Parathyroid adenoma (tissue), 2 donors: Measurements from ENCODE around the gene ZNF622.
"Not testable (repeated sequence)": the region's sequence is repeated elsewhere in the genome, so short reads cannot be mapped to it uniquely, and the experiment has no call there.

Experiments used
- H2AFZ ChIP-seq: fragments of 300-600 bp; sonication (generic); one replicate; pipeline ENCODE4 v1.7.0; 2017; ENCODE audit warnings: antibody characterized with exemption, mild to moderate bottlenecking
- H3K27ac ChIP-seq: fragments of 300-600 bp; sonication (generic); one replicate; pipeline ENCODE4 v1.7.0; 2017
- H3K27me3 ChIP-seq: fragments of 300-600 bp; sonication (generic); one replicate; pipeline ENCODE4 v1.7.0; 2017; ENCODE audit warnings: low read length; ENCODE audit not compliant: control insufficient read depth, insufficient read depth
- H3K36me3 ChIP-seq: fragments of 300-600 bp; sonication (generic); one replicate; pipeline ENCODE4 v1.7.0; 2017; ENCODE audit warnings: low read length; ENCODE audit not compliant: control insufficient read depth, insufficient read depth
- H3K4me1 ChIP-seq: fragments of 300-600 bp; sonication (generic); one replicate; pipeline ENCODE4 v1.7.0; 2017; ENCODE audit warnings: control low read depth
- H3K4me2 ChIP-seq: fragments of 300-600 bp; sonication (generic); one replicate; pipeline ENCODE4 v1.7.0; 2017; ENCODE audit warnings: low read length
- H3K4me3 ChIP-seq: fragments of 300-600 bp; sonication (generic); one replicate; pipeline ENCODE4 v1.7.0; 2017; ENCODE audit warnings: low read depth, low read length
- H3K79me2 ChIP-seq: fragments of 300-600 bp; sonication (generic); one replicate; pipeline ENCODE4 v1.7.0; 2017; ENCODE audit warnings: control low read depth
- H3K9ac ChIP-seq: fragments of 300-600 bp; sonication (generic); one replicate; pipeline ENCODE4 v1.7.0; 2017; ENCODE audit warnings: mild to moderate bottlenecking
- H3K9me3 ChIP-seq: fragments of 300-600 bp; sonication (generic); one replicate; pipeline ENCODE4 v1.7.0; 2017; ENCODE audit warnings: low read length; ENCODE audit not compliant: control insufficient read depth
- CTCF ChIP-seq: fragments of 300-600 bp; sonication (generic); IDR thresholded peaks from one replicate; pipeline ENCODE4 v1.7.0; 2017; ENCODE audit warnings: antibody characterized with exemption, mild to moderate bottlenecking
- donor health status: primary hyperparathyroidism.

Gene ZNF622

GRCh38 chr5:16482891-16483290 is 17.3 kb upstream of the ZNF622 start:
- TF ChIP-seq CTCF = no peak
- H3K79me2 ChIP-seq = peaks cover 14% of the 10 kb centered on the region
- no peak overlapping the region for H3K9ac ChIP-seq
- H3K36me3 ChIP-seq = no peaks in the 10 kb centered on the region
- H3K27ac ChIP-seq = no peak overlapping the region
- H3K9me3 ChIP-seq = no peaks in the 10 kb centered on the region
- no peaks in the 10 kb centered on the region for H3K4me1 ChIP-seq
- no peak overlapping the region for H3K4me2 ChIP-seq
- no peak overlapping the region for H2AFZ ChIP-seq
- no peak overlapping the region for H3K4me3 ChIP-seq
- no peaks in the 10 kb centered on the region for H3K27me3 ChIP-seq

DNA sequence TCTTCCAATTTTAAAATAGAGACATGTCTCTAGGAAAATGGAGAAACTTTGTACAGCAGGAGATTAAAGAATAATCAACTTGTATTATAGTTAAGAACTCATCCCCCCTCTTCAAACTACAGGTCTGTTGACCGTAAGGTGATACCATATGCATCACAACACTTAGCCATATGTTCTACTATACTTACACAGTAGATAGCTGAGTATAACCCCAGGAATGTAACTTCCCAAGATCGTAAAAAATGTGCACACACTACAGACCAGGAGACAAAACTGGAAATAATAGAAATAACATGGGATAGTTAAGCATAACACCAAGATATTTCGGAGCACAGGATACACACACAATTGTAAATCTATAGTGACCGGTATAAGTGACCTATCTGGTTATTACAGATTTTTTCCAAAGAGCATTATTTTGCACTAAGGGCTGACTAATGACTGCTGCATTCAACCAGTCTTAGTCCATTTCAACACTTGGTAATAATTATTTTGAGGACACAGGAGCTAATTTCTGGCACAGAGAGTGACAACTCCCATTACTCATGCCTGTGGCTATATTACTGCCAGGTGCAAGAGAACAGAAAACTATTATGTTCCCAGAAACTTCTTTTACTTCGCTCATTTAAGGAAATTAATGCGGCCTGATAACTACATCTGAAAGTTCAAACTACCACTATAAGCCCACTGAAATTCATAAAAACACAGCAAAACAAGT is 15.4 kb upstream of the ZNF622 start:
- Histone ChIP-seq H3K9ac (no peak overlapping the region), H3K4me2 (no peak overlapping the region), H3K9me3 (no peaks in the 10 kb centered on the region), H3K4me1 (no peaks in the 10 kb centered on the region), H3K4me3 (no peak overlapping the region), H2AFZ (no peak overlapping the region), H3K79me2 (peaks cover 10% of the 10 kb centered on the region), H3K27me3 (no peaks in the 10 kb centered on the region), H3K36me3 (no peaks in the 10 kb centered on the region), H3K27ac (no peak overlapping the region)
- TF ChIP-seq CTCF = no peak

GRCh38 chr5:16480144-16480543 is 14.5 kb upstream of the ZNF622 start:
- TF ChIP-seq CTCF = no peak
- H3K27ac ChIP-seq = no peak overlapping the region
- H2AFZ ChIP-seq = no peak overlapping the region
- no peaks in the 10 kb centered on the region for H3K36me3 ChIP-seq
- H3K4me3 ChIP-seq = no peak overlapping the region
- H3K4me1 ChIP-seq = peaks cover 3% of the 10 kb centered on the region
- H3K9me3 ChIP-seq = no peaks in the 10 kb centered on the region
- no peak overlapping the region for H3K4me2 ChIP-seq
- peaks cover 10% of the 10 kb centered on the region for H3K79me2 ChIP-seq
- no peaks in the 10 kb centered on the region for H3K27me3 ChIP-seq
- no peak overlapping the region for H3K9ac ChIP-seq

- H3K79me2 ChIP-seq = peaks cover 10% of the 10 kb centered on the region
- H3K9me3 ChIP-seq = no peaks in the 10 kb centered on the region
- no peaks in the 10 kb centered on the region for H3K36me3 ChIP-seq
Observed at GRCh38 chr5:16477541-16477940, 11.9 kb upstream of the ZNF622 start.

GRCh38 chr5:16476417-16476816 is 10.8 kb upstream of the ZNF622 start:
- not testable (repeated sequence) for H3K9me3 ChIP-seq, H3K36me3 ChIP-seq, H3K27ac ChIP-seq, H3K4me2 ChIP-seq, H3K27me3 ChIP-seq, H2AFZ ChIP-seq, H3K4me1 ChIP-seq, H3K9ac ChIP-seq, H3K79me2 ChIP-seq, H3K4me3 ChIP-seq

More at GRCh38 chr5:16477541-16477940, 11.9 kb upstream of the ZNF622 start:
- no peak overlapping the region for H3K9ac ChIP-seq
- no peaks in the 10 kb centered on the region for H3K27me3 ChIP-seq
- no peak overlapping the region for H2AFZ ChIP-seq
- H3K27ac ChIP-seq = no peak overlapping the region
- peaks cover 8% of the 10 kb centered on the region for H3K4me1 ChIP-seq
- no peak overlapping the region for H3K4me3 ChIP-seq
- TF ChIP-seq CTCF = no peak
- H3K4me2 ChIP-seq = no peak overlapping the region
